ENCODE data around the gene IL17RB. TPM values are rescaled to one million over a fixed set of nuclear protein-coding genes. Genes with fewer than 3 reads are reported as not detected.

IL17RB gene
- total and polyA plus RNA-seq, 5 donors from 2014 or later = 2.5 to 5.1 (median 3.6) TPM

DNA sequence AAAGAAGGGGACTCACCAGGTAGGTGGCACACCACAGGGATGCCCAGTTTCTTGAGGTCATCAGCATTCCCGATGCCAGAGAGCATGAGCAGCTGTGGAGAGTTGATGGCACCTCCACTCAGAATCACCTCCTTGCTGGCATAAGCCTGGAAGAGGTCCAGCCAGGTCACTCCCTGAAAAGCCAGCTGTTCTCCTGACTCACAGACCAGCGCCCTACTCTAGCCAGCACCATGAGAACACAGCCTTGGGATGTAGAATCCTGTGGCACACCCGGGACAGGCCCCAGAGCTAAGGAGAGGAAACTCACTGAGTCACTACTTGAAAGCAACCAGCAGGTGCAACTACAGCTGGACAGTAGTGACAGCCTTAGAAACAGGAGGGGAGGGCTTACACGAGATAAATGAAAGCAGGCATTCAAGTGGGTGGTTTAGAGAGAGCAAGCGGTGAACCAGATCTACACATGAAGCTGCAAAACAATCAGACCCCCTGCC lies 24.7 kb upstream of the IL17RB start:
- Histone ChIP-seq H3K27me3 (ENCODE audit: control insufficient read depth, insufficient read depth, low read length) (no peaks in the 10 kb centered on the region), H3K36me3 (ENCODE audit: control insufficient read depth, insufficient read depth, low read length) (no peaks in the 10 kb centered on the region), H3K4me1 (ENCODE audit: control insufficient read depth, insufficient read depth, low read length, poor library complexity, severe bottlenecking) (no peaks in the 10 kb centered on the region), H3K27ac (ENCODE audit: insufficient read depth, low read length, poor library complexity, severe bottlenecking) (no peak overlapping the region), H3K4me3 (ENCODE audit: low read depth, low read length) (no peak overlapping the region), H3K9me3 (ENCODE audit: control insufficient read depth in 2 of 2, low read length in 2 of 2) (no peaks in the 10 kb centered on the region)
- Mint-ChIP-seq H3K27me3 (peaks cover 17% of the 10 kb centered on the region), H3K4me3 (no peak overlapping the region), H3K27ac (no peak overlapping the region), H3K4me1 (peaks cover 0 to 7% (median 0%) of the 10 kb centered on the region in 4 donors), H3K36me3 (no peaks in the 10 kb centered on the region), H3K9me3 (peaks cover 0 to 2% (median 0%) of the 10 kb centered on the region in 7 donors)
- ATAC-seq (ENCODE audit: low read depth in 2 of 2) = no peak
- DNase-seq = no peak

DNA sequence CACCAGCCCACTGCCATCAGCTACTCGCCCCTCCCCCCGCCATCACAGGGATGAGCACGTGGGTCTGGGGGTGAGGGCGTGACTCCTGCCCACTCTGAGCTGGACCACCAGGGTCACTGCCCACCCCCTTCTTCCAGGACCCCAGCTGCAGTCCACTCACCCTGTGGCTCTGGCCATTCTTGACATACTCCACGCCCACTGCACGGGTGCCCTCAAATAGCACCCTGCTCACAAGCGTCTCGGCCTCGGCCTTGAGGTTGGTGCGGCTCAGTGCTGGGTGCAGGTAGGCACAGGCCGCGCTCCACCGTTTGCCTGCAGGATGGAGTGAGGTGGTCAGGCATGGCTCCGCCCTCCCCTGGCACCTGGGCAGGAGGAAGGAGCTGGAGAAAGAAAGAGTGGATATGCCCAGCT lies 24.0 kb upstream of the IL17RB start:
- Histone ChIP-seq H3K27ac (ENCODE audit: insufficient read depth, low read length, poor library complexity, severe bottlenecking) (no peak overlapping the region), H3K4me1 (ENCODE audit: control insufficient read depth, insufficient read depth, low read length, poor library complexity, severe bottlenecking) (no peaks in the 10 kb centered on the region), H3K27me3 (ENCODE audit: control insufficient read depth, insufficient read depth, low read length) (no peaks in the 10 kb centered on the region), H3K36me3 (ENCODE audit: control insufficient read depth, insufficient read depth, low read length) (no peaks in the 10 kb centered on the region), H3K9me3 (ENCODE audit: control insufficient read depth in 2 of 2, low read length in 2 of 2) (no peaks in the 10 kb centered on the region), H3K4me3 (ENCODE audit: low read depth, low read length) (no peak overlapping the region)
- Mint-ChIP-seq H3K36me3 (no peaks in the 10 kb centered on the region), H3K27ac (no peak overlapping the region), H3K9me3 (peaks cover 0 to 2% (median 0%) of the 10 kb centered on the region in 7 donors), H3K4me3 (no peak overlapping the region), H3K4me1 (peaks cover 0 to 7% (median 0%) of the 10 kb centered on the region in 4 donors), H3K27me3 (peaks cover 17% of the 10 kb centered on the region)
- no peak for ATAC-seq (ENCODE audit: low read depth in 2 of 2)
- no peak for DNase-seq

DNA sequence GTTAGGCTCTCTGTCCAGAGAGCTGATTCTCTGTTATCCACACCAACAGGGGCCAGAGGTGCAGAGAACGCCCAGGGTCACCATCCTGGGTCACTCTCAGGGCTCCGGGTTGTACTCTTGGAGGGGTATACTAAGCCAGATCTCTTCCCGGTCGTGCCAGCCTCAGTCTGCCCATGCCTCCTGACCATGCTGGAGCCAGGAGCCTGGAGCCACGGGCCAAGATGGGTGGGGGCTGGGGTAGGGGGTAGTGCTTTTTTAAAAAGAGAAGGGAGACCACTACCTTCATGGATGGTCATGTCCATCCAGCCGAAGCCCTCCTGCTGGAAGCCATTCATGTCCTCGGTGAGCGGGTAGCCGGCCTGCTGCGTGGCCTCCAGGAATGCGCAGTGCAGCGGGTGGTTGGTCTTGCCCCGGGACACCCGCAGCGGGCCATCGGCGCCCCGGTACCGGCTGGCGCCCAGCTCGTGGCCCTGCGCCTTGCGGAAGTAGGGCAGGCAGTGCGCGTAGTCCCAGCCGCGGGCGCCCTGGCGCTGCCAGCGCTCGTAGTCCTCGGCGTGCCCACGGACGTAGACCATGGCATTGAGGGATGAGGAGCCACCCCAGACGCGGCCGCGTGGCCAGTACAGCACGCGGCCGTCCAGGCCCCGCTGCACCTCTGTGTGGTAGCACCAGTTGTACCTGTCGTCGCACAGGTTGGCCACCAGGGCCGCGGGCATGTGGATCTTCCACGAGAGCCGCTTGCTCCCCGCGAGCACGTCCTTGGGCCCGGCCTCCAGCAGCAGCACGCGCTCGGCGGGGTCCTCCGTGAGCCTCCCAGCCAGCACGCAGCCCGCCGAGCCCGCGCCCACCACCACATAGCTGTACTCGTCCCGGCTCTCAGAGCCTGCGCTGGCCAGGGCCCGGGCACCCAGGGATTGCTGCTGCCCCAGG lies 23.1 kb upstream of the IL17RB start:
- no peak overlapping the region for H3K4me3 ChIP-seq (ENCODE audit: low read depth, low read length)
- Mint-ChIP-seq H3K36me3 (no peaks in the 10 kb centered on the region), H3K4me3 (no peak overlapping the region), H3K27me3 (peaks cover 12% of the 10 kb centered on the region), H3K9me3 (peaks cover 0 to 2% (median 0%) of the 10 kb centered on the region in 7 donors), H3K4me1 (peaks cover 0 to 7% (median 0%) of the 10 kb centered on the region in 4 donors), H3K27ac (no peak overlapping the region)
- H3K27ac ChIP-seq (ENCODE audit: insufficient read depth, low read length, poor library complexity, severe bottlenecking) = no peak overlapping the region
- ATAC-seq (ENCODE audit: low read depth in 2 of 2) (no peak), DNase-seq (no peak)
- no peaks in the 10 kb centered on the region for H3K9me3 ChIP-seq (ENCODE audit: control insufficient read depth in 2 of 2, low read length in 2 of 2)
- no peaks in the 10 kb centered on the region for H3K27me3 ChIP-seq (ENCODE audit: control insufficient read depth, insufficient read depth, low read length)
- H3K36me3 ChIP-seq (ENCODE audit: control insufficient read depth, insufficient read depth, low read length) = no peaks in the 10 kb centered on the region
- no peaks in the 10 kb centered on the region for H3K4me1 ChIP-seq (ENCODE audit: control insufficient read depth, insufficient read depth, low read length, poor library complexity, severe bottlenecking)

DNA sequence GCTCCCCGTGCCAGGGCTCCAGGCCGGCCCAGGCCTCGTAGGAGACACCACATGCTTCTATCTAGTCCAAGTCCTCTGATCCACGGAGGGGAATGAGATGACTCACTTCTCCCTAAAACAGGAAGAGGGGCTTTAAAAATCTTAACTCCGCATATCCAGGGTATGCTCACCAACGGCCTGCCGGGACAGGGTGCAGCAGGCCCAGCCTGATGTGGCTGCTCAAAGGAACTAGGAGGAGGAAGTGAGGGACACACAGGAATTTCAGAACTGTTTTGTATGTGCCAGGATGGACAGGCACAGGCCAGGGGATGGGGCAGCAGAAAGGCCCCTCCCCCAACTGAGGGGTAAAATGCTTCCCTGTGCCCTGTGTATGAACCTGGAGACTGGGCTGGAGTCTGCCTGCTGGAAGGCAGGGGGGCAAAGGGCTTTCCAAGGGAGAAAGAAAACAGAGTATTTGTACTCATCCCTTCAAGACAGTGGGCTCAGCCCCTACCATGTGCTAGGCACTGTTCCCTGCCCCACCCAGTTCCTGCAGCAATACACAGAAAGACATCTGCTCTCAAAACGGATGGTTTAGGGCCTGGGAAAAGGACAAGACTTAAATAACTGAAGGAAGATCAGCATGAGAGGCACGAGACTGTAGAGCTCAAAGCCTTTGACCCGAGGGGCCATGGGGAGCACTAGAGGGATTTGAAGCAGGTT lies 22.3 kb upstream of the IL17RB start:
- no peak overlapping the region for H3K4me3 Mint-ChIP-seq
- H3K4me3 ChIP-seq (ENCODE audit: low read depth, low read length) = no peak overlapping the region
- peaks cover 7% of the 10 kb centered on the region for H3K27me3 Mint-ChIP-seq
- DNase-seq = no peak
- H3K27ac ChIP-seq (ENCODE audit: insufficient read depth, low read length, poor library complexity, severe bottlenecking) = no peak overlapping the region
- no peaks in the 10 kb centered on the region for H3K9me3 ChIP-seq (ENCODE audit: control insufficient read depth in 2 of 2, low read length in 2 of 2)
- no peaks in the 10 kb centered on the region for H3K36me3 ChIP-seq (ENCODE audit: control insufficient read depth, insufficient read depth, low read length)
- H3K9me3 Mint-ChIP-seq = peaks cover 0 to 2% (median 0%) of the 10 kb centered on the region in 7 donors
- H3K27ac Mint-ChIP-seq = no peak overlapping the region
- no peaks in the 10 kb centered on the region for H3K27me3 ChIP-seq (ENCODE audit: control insufficient read depth, insufficient read depth, low read length)
- no peaks in the 10 kb centered on the region for H3K4me1 ChIP-seq (ENCODE audit: control insufficient read depth, insufficient read depth, low read length, poor library complexity, severe bottlenecking)
- H3K4me1 Mint-ChIP-seq = peaks cover 0 to 7% (median 0%) of the 10 kb centered on the region in 4 donors
- no peak for ATAC-seq (ENCODE audit: low read depth in 2 of 2)
- H3K36me3 Mint-ChIP-seq = no peaks in the 10 kb centered on the region

DNA sequence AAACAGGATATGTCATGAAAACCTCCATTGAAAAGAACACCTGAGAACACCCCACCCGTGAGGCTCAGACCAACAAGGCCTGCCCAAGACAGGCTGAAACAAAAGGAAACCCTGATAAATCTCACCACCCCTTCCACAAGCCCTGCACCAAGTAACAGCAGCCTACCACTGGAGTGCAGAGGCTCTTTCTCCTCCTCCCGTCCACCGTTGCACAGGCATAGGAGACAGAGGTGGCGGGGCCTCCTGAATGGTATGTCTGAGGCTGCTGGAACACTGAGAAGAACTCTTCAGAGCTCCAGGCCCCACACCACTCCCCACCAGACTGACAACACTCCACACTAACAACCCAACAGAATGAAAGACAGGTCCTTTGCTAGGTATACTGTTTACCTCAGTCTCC lies 21.6 kb upstream of the IL17RB start:
- ATAC-seq (ENCODE audit: low read depth in 2 of 2) = peak in 1 of 2 donors; percentile 10
- H3K9me3 Mint-ChIP-seq = peaks cover 0 to 2% (median 0%) of the 10 kb centered on the region in 7 donors
- H3K36me3 Mint-ChIP-seq = no peaks in the 10 kb centered on the region

DNA sequence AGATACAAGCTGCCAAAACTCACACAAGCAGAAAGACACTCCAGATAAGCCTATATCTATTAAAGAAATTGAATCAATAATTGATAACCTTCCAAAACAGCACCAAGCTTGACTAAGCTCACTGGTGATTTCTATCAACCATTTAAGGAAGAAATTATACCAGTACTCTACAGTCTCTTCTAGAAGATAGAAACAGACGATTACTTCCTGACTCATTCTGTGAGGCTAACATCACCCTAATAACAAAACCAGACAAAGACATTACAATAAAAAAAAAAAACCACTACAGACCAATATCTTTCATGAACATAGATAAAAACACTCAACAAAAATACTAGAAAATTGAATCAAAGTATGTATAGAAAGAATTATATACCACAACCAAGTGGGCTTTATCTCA lies 20.3 kb upstream of the IL17RB start:
- H3K27ac Mint-ChIP-seq = peak overlapping the region in 2 of 3 donors; percentile 11 to 13
- peaks cover 0 to 7% (median 0%) of the 10 kb centered on the region in 4 donors for H3K4me1 Mint-ChIP-seq

More for the DNA sequence above, 21.6 kb upstream of the IL17RB start:
- no peaks in the 10 kb centered on the region for H3K9me3 ChIP-seq (ENCODE audit: control insufficient read depth in 2 of 2, low read length in 2 of 2)
- H3K27ac ChIP-seq (ENCODE audit: insufficient read depth, low read length, poor library complexity, severe bottlenecking) = no peak overlapping the region
- Mint-ChIP-seq H3K27ac (no peak overlapping the region), H3K4me1 (peaks cover 0 to 7% (median 0%) of the 10 kb centered on the region in 4 donors), H3K27me3 (peaks cover 7% of the 10 kb centered on the region), H3K4me3 (no peak overlapping the region)
- DNase-seq = no peak
- H3K4me1 ChIP-seq (ENCODE audit: control insufficient read depth, insufficient read depth, low read length, poor library complexity, severe bottlenecking) = no peaks in the 10 kb centered on the region
- H3K27me3 ChIP-seq (ENCODE audit: control insufficient read depth, insufficient read depth, low read length) = no peaks in the 10 kb centered on the region
- H3K36me3 ChIP-seq (ENCODE audit: control insufficient read depth, insufficient read depth, low read length) = no peaks in the 10 kb centered on the region
- H3K4me3 ChIP-seq (ENCODE audit: low read depth, low read length) = no peak overlapping the region

GRCh38 chr3:53828581-53828980 lies 17.8 kb upstream of the IL17RB start:
- H3K9me3 ChIP-seq (ENCODE audit: control insufficient read depth in 2 of 2, low read length in 2 of 2) = no peaks in the 10 kb centered on the region
- H3K4me1 ChIP-seq (ENCODE audit: control insufficient read depth, insufficient read depth, low read length, poor library complexity, severe bottlenecking) = no peaks in the 10 kb centered on the region
- no peak for ATAC-seq (ENCODE audit: low read depth in 2 of 2)
- no peaks in the 10 kb centered on the region for H3K36me3 Mint-ChIP-seq
- H3K9me3 Mint-ChIP-seq = no peaks in the 10 kb centered on the region
- H3K4me1 Mint-ChIP-seq = peaks cover 0 to 7% (median 0%) of the 10 kb centered on the region in 4 donors
- no peak overlapping the region for H3K27ac Mint-ChIP-seq
- peaks cover 7% of the 10 kb centered on the region for H3K27me3 Mint-ChIP-seq
- H3K4me3 Mint-ChIP-seq = no peak overlapping the region
- no peaks in the 10 kb centered on the region for H3K27me3 ChIP-seq (ENCODE audit: control insufficient read depth, insufficient read depth, low read length)
- DNase-seq = no peak
- no peak overlapping the region for H3K4me3 ChIP-seq (ENCODE audit: low read depth, low read length)
- no peak overlapping the region for H3K27ac ChIP-seq (ENCODE audit: insufficient read depth, low read length, poor library complexity, severe bottlenecking)
- no peaks in the 10 kb centered on the region for H3K36me3 ChIP-seq (ENCODE audit: control insufficient read depth, insufficient read depth, low read length)

More for the DNA sequence above, 20.3 kb upstream of the IL17RB start:
- H3K27me3 ChIP-seq (ENCODE audit: control insufficient read depth, insufficient read depth, low read length) = no peaks in the 10 kb centered on the region
- H3K27me3 Mint-ChIP-seq = peaks cover 7% of the 10 kb centered on the region
- no peaks in the 10 kb centered on the region for H3K9me3 ChIP-seq (ENCODE audit: control insufficient read depth in 2 of 2, low read length in 2 of 2)
- H3K4me3 Mint-ChIP-seq = no peak overlapping the region
- H3K36me3 ChIP-seq (ENCODE audit: control insufficient read depth, insufficient read depth, low read length) = no peaks in the 10 kb centered on the region
- H3K9me3 Mint-ChIP-seq = no peaks in the 10 kb centered on the region
- H3K4me3 ChIP-seq (ENCODE audit: low read depth, low read length) = no peak overlapping the region
- no peaks in the 10 kb centered on the region for H3K4me1 ChIP-seq (ENCODE audit: control insufficient read depth, insufficient read depth, low read length, poor library complexity, severe bottlenecking)
- ATAC-seq (ENCODE audit: low read depth in 2 of 2) (no peak), DNase-seq (no peak)
- H3K36me3 Mint-ChIP-seq = no peaks in the 10 kb centered on the region
- H3K27ac ChIP-seq (ENCODE audit: insufficient read depth, low read length, poor library complexity, severe bottlenecking) = no peak overlapping the region
